Measurements from ENCODE around the gene ABCE1. TPM values are rescaled to one million over a fixed set of nuclear protein-coding genes. Genes with fewer than 3 reads are reported as not detected.

Gene ABCE1
- total RNA-seq, 1 experiment from 2014 or later = 73.7 TPM

- CTCF ChIA-PET = no interaction called here
- no peak for TF ChIP-seq SIN3A (IDR thresholded peaks at IDR 0.05; ENCODE audit: borderline replicate concordance, insufficient read depth, low read depth, low read length)
- no peak for TF ChIP-seq POLR2AphosphoS5 (IDR thresholded peaks at IDR 0.05; ENCODE audit: low read depth, low read length)
- TF ChIP-seq, protein P1, sequence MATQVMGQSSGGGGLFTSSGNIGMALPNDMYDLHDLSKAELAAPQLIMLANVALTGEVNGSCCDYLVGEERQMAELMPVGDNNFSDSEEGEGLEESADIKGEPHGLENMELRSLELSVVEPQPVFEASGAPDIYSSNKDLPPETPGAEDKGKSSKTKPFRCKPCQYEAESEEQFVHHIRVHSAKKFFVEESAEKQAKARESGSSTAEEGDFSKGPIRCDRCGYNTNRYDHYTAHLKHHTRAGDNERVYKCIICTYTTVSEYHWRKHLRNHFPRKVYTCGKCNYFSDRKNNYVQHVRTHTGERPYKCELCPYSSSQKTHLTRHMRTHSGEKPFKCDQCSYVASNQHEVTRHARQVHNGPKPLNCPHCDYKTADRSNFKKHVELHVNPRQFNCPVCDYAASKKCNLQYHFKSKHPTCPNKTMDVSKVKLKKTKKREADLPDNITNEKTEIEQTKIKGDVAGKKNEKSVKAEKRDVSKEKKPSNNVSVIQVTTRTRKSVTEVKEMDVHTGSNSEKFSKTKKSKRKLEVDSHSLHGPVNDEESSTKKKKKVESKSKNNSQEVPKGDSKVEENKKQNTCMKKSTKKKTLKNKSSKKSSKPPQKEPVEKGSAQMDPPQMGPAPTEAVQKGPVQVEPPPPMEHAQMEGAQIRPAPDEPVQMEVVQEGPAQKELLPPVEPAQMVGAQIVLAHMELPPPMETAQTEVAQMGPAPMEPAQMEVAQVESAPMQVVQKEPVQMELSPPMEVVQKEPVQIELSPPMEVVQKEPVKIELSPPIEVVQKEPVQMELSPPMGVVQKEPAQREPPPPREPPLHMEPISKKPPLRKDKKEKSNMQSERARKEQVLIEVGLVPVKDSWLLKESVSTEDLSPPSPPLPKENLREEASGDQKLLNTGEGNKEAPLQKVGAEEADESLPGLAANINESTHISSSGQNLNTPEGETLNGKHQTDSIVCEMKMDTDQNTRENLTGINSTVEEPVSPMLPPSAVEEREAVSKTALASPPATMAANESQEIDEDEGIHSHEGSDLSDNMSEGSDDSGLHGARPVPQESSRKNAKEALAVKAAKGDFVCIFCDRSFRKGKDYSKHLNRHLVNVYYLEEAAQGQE (IDR thresholded peaks at IDR 0.05; ENCODE audit: insufficient read depth in 1 of 2, low read depth in 2 of 2, low read length in 1 of 2) = no peak
- no peak for TF ChIP-seq TCF7L2 (IDR thresholded peaks at IDR 0.05; ENCODE audit: low read depth, low read length)
- TF ChIP-seq, protein P2, sequence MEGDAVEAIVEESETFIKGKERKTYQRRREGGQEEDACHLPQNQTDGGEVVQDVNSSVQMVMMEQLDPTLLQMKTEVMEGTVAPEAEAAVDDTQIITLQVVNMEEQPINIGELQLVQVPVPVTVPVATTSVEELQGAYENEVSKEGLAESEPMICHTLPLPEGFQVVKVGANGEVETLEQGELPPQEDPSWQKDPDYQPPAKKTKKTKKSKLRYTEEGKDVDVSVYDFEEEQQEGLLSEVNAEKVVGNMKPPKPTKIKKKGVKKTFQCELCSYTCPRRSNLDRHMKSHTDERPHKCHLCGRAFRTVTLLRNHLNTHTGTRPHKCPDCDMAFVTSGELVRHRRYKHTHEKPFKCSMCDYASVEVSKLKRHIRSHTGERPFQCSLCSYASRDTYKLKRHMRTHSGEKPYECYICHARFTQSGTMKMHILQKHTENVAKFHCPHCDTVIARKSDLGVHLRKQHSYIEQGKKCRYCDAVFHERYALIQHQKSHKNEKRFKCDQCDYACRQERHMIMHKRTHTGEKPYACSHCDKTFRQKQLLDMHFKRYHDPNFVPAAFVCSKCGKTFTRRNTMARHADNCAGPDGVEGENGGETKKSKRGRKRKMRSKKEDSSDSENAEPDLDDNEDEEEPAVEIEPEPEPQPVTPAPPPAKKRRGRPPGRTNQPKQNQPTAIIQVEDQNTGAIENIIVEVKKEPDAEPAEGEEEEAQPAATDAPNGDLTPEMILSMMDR (IDR thresholded peaks at IDR 0.05) = no peak
- Histone ChIP-seq H3K4me1 (ENCODE audit: control insufficient read depth, insufficient read depth, low read length) (no peaks in the 10 kb centered on the region), H3K27ac (ENCODE audit: low read length) (no peak overlapping the region), H3K4me3 (ENCODE audit: low read depth in 2 of 2, low read length in 2 of 2) (no peak overlapping the region), H3K36me3 (ENCODE audit: control insufficient read depth, insufficient read depth, low read length) (peaks cover 6% of the 10 kb centered on the region; the same call in 1 of the 2 replicates), H3K9me3 (ENCODE audit: control insufficient read depth, insufficient read depth, low read depth, low read length) (no peaks in the 10 kb centered on the region), H3K27me3 (ENCODE audit: control insufficient read depth, insufficient read depth, low read length) (no peaks in the 10 kb centered on the region)
- DNase-seq (ENCODE audit: low read depth, low spot score) (no peak), ATAC-seq (no peak)
- no TSS peak for BruUV-seq (replicated peaks)
- POLR2A ChIA-PET = no interaction called here
- intact Hi-C loops (cut with micrococcal nuclease; ENCODE audit: unreplicated experiment) = no loop called here
- in situ Hi-C loops (cut with HindIII; ENCODE audit: low pct_unique_long_range_greater_than_20kb, low sequenced_read_pairs) = no loop called here
These were observed 63.4 kb downstream of the ABCE1 start for GRCh38 chr4:145161549-145161948.

GRCh38 chr4:145167887-145168286 is 69.8 kb downstream of the ABCE1 start:
- no peak for TF ChIP-seq POLR2AphosphoS5 (IDR thresholded peaks at IDR 0.05; ENCODE audit: low read depth, low read length)
- no peaks in the 10 kb centered on the region for H3K4me1 ChIP-seq (ENCODE audit: control insufficient read depth, insufficient read depth, low read length)
- ChIA-PET CTCF (interaction anchor here (0.6 kb wide), 1 partner anchor 477 kb away, joined by 4 read pairs; no protein-coding TSS in a partner anchor), POLR2A (interaction anchor here (0.7 kb wide), 1 partner anchor 10 kb away, joined by 12 read pairs; no protein-coding TSS in a partner anchor)
- BruUV-seq (replicated peaks) = no TSS peak
- H3K27me3 ChIP-seq (ENCODE audit: control insufficient read depth, insufficient read depth, low read length) = no peaks in the 10 kb centered on the region
- H3K9me3 ChIP-seq (ENCODE audit: control insufficient read depth, insufficient read depth, low read depth, low read length) = no peaks in the 10 kb centered on the region
- in situ Hi-C loops (cut with HindIII; ENCODE audit: low pct_unique_long_range_greater_than_20kb, low sequenced_read_pairs) = no loop called here
- no peak overlapping the region for H3K27ac ChIP-seq (ENCODE audit: low read length)
- DNase-seq (ENCODE audit: low read depth, low spot score) (no peak), ATAC-seq (no peak)
- peaks cover 4% of the 10 kb centered on the region; the same call in 1 of the 2 replicates for H3K36me3 ChIP-seq (ENCODE audit: control insufficient read depth, insufficient read depth, low read length)
- intact Hi-C loops (cut with micrococcal nuclease; ENCODE audit: unreplicated experiment) = no loop called here
- H3K4me3 ChIP-seq (ENCODE audit: low read depth in 2 of 2, low read length in 2 of 2) = no peak overlapping the region

GRCh38 chr4:145168581-145169187 is 70.6 kb downstream of the ABCE1 start:
- in situ Hi-C loops (cut with HindIII; ENCODE audit: low pct_unique_long_range_greater_than_20kb, low sequenced_read_pairs) = no loop called here

More at GRCh38 chr4:145168581-145169187, 70.6 kb downstream of the ABCE1 start:
- peaks cover 4% of the 10 kb centered on the region; the same call in 1 of the 2 replicates for H3K36me3 ChIP-seq (ENCODE audit: control insufficient read depth, insufficient read depth, low read length)
- H3K9me3 ChIP-seq (ENCODE audit: control insufficient read depth, insufficient read depth, low read depth, low read length) = no peaks in the 10 kb centered on the region
- H3K27me3 ChIP-seq (ENCODE audit: control insufficient read depth, insufficient read depth, low read length) = no peaks in the 10 kb centered on the region
- TF ChIP-seq POLR2AphosphoS5 (IDR thresholded peaks at IDR 0.05; ENCODE audit: low read depth, low read length) (no peak), SIN3A (IDR thresholded peaks at IDR 0.05; ENCODE audit: borderline replicate concordance, insufficient read depth, low read depth, low read length) (no peak)
- ChIA-PET CTCF (no interaction called here), POLR2A (no interaction called here)
- intact Hi-C loops (cut with micrococcal nuclease; ENCODE audit: unreplicated experiment) = no loop called here
- DNase-seq (ENCODE audit: low read depth, low spot score) (no peak), ATAC-seq (no peak)
- H3K27ac ChIP-seq (ENCODE audit: low read length) = no peak overlapping the region
- no peaks in the 10 kb centered on the region for H3K4me1 ChIP-seq (ENCODE audit: control insufficient read depth, insufficient read depth, low read length)
- no peak overlapping the region for H3K4me3 ChIP-seq (ENCODE audit: low read depth in 2 of 2, low read length in 2 of 2)
- BruUV-seq (replicated peaks) = no TSS peak

Data from Panc1 (cell line).